ENCODE data around the gene VWA5B2. TPM values are rescaled to one million over a fixed set of nuclear protein-coding genes. Genes with fewer than 3 reads are reported as not detected.
A peak's percentile ranks its signal among the peaks of the same experiment; 100 is the strongest.

VWA5B2 gene
- total and polyA plus RNA-seq, 2 donors (not counting 1 experiment from before 2014, with no cell fraction given), result not detected

- no peaks in the 10 kb centered on the region for H3K27me3 ChIP-seq (ENCODE audit: control insufficient read depth, insufficient read depth, low read length)
- peak within 1 kb of the TSS; percentile 79 to 100 (median 90) for H3K4me3 ChIP-seq (replicated peaks in 1 of 4; ENCODE audit: control extremely low read depth in 1 of 4, insufficient read depth in 1 of 4, low read depth in 3 of 4, low read length in 4 of 4)
- H3K4me2 ChIP-seq (ENCODE audit: extremely low read depth, insufficient read depth, low read length), result peak within 1 kb of the TSS; percentile 100
- peaks cover 13% of the 10 kb centered on the region for H3K79me2 ChIP-seq (ENCODE audit: control insufficient read depth, insufficient read depth, low read length)
- H3K4me1 ChIP-seq (ENCODE audit: control insufficient read depth, extremely low read depth, insufficient read depth, low read length), result no peaks in the 10 kb centered on the region
- peak within 1 kb of the TSS; percentile 92 for H3K27ac ChIP-seq (ENCODE audit: insufficient read depth, low read length)
- peaks cover 7% of the 10 kb centered on the region for H3K36me3 ChIP-seq (ENCODE audit: control insufficient read depth, insufficient read depth, low read length)
- no peaks in the 10 kb centered on the region for H3K9me3 ChIP-seq (ENCODE audit: control insufficient read depth, insufficient read depth, low read depth, low read length)
- peak within 1 kb of the TSS; percentile 70 for H3K9ac ChIP-seq (ENCODE audit: insufficient read depth, low read length)
- peak within 1 kb of the TSS; percentile 98 for H2AFZ ChIP-seq (ENCODE audit: low read length)
- H4K20me1 ChIP-seq (ENCODE audit: control insufficient read depth, extremely low read depth, insufficient read depth, low read length), result no peaks in the 10 kb centered on the region
- TF ChIP-seq CTCF (conservative IDR thresholded peaks at IDR 0.05 in 1 of 2, IDR thresholded peaks at IDR 0.05 in 1 of 2; ENCODE audit: low read depth in 1 of 2, low read length in 2 of 2) (no peak), EZH2 (IDR thresholded peaks at IDR 0.05; ENCODE audit: low read length, missing control alignments) (no peak)
- DNase-seq (ENCODE audit: low read depth in 2 of 2), result peak; percentile 87 to 90
Observed at GRCh38 chr3:184248454-184249411, 19.3 kb downstream of the VWA5B2 start, which contains the start of gene ALG3. TSS of gene ALG3 (minus strand) at chr3:184248962. CDS start at chr3:184248940, 22 bp downstream.

GRCh38 chr3:184249412-184250166 is 20.2 kb downstream of the VWA5B2 start, which contains the start of gene EEF1AKMT4:
TSS of gene EEF1AKMT4 (plus strand) at chr3:184249672. CDS start at chr3:184249695, 23 bp downstream.
- Histone ChIP-seq H3K27me3 (ENCODE audit: control insufficient read depth, insufficient read depth, low read length) (no peaks in the 10 kb centered on the region), H3K4me1 (ENCODE audit: control insufficient read depth, extremely low read depth, insufficient read depth, low read length) (no peaks in the 10 kb centered on the region), H3K4me3 (replicated peaks in 1 of 4; ENCODE audit: control extremely low read depth in 1 of 4, insufficient read depth in 1 of 4, low read depth in 3 of 4, low read length in 4 of 4) (peak within 1 kb of the TSS; percentile 79 to 100 (median 90)), H3K27ac (ENCODE audit: insufficient read depth, low read length) (peak within 1 kb of the TSS; percentile 92), H3K9ac (ENCODE audit: insufficient read depth, low read length) (peak within 1 kb of the TSS; percentile 70), H4K20me1 (ENCODE audit: control insufficient read depth, extremely low read depth, insufficient read depth, low read length) (no peaks in the 10 kb centered on the region), H3K79me2 (ENCODE audit: control insufficient read depth, insufficient read depth, low read length) (peaks cover 13% of the 10 kb centered on the region), H3K36me3 (ENCODE audit: control insufficient read depth, insufficient read depth, low read length) (peaks cover 6% of the 10 kb centered on the region), H2AFZ (ENCODE audit: low read length) (peak within 1 kb of the TSS; percentile 98), H3K4me2 (ENCODE audit: extremely low read depth, insufficient read depth, low read length) (peak within 1 kb of the TSS; percentile 100), H3K9me3 (ENCODE audit: control insufficient read depth, insufficient read depth, low read depth, low read length) (no peaks in the 10 kb centered on the region)
- DNase-seq (ENCODE audit: low read depth in 2 of 2), result peak; percentile 98
- TF ChIP-seq CTCF (conservative IDR thresholded peaks at IDR 0.05 in 1 of 2, IDR thresholded peaks at IDR 0.05 in 1 of 2; ENCODE audit: low read depth in 1 of 2, low read length in 2 of 2), result peak; percentile 4 to 41
- no peak for TF ChIP-seq EZH2 (IDR thresholded peaks at IDR 0.05; ENCODE audit: low read length, missing control alignments)
